ENCODE measurements around the gene RTP1. TPM values are rescaled to one million over a fixed set of nuclear protein-coding genes. Genes with fewer than 3 reads are reported as not detected.

The RTP1 gene
- total RNA-seq, 4 donors from 2014 or later: not detected

- H3K9me3 ChIP-seq: no peaks in the 10 kb centered on the region
- H3K4me3 ChIP-seq: no peak overlapping the region
- peaks cover 3% of the 10 kb centered on the region for H3K27me3 ChIP-seq
- no peak overlapping the region for H3K27ac ChIP-seq
- H3K36me3 ChIP-seq: no peaks in the 10 kb centered on the region
- H3K4me1 ChIP-seq: no peaks in the 10 kb centered on the region
- 83% methylated on average over 7 of the region's 7 CpGs for WGBS
- TF ChIP-seq POLR2AphosphoS5 (IDR thresholded peaks at IDR 0.05) (no peak), EP300 (IDR thresholded peaks at IDR 0.05) (no peak), POLR2A (IDR thresholded peaks at IDR 0.05) (no peak)
- TF ChIP-seq, protein P1, sequence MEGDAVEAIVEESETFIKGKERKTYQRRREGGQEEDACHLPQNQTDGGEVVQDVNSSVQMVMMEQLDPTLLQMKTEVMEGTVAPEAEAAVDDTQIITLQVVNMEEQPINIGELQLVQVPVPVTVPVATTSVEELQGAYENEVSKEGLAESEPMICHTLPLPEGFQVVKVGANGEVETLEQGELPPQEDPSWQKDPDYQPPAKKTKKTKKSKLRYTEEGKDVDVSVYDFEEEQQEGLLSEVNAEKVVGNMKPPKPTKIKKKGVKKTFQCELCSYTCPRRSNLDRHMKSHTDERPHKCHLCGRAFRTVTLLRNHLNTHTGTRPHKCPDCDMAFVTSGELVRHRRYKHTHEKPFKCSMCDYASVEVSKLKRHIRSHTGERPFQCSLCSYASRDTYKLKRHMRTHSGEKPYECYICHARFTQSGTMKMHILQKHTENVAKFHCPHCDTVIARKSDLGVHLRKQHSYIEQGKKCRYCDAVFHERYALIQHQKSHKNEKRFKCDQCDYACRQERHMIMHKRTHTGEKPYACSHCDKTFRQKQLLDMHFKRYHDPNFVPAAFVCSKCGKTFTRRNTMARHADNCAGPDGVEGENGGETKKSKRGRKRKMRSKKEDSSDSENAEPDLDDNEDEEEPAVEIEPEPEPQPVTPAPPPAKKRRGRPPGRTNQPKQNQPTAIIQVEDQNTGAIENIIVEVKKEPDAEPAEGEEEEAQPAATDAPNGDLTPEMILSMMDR (IDR thresholded peaks at IDR 0.05): no peak
- no peak for DNase-seq (ENCODE audit: low spot score in 2 of 2)
These were observed 30.5 kb downstream of the RTP1 start for GRCh38 chr3:187227658-187228258.

DNA sequence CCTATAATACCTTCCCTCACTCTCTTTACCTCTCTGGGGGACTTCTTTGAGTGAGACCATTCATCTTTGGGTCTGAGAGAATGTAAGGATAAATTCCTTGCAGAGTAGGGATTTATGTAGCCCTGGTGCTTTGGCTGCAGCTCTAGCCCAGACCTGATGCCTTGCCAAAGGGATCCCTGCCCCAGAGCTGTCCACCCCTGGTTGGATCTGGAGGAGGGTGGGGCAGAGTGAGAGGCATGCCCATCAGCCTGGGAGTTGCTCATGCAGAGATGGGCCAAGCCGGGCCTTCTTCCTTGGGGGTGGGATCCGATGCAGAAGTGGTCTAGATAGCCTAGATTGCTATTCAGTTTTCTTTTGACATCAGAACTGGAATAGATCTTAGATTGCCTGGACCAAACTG, 31.5 kb downstream of the RTP1 start:
- TF ChIP-seq EP300 (IDR thresholded peaks at IDR 0.05) (no peak), POLR2A (IDR thresholded peaks at IDR 0.05) (no peak), POLR2AphosphoS5 (IDR thresholded peaks at IDR 0.05) (no peak)
- TF ChIP-seq, protein P1 (IDR thresholded peaks at IDR 0.05): no peak
- no peaks in the 10 kb centered on the region for H3K36me3 ChIP-seq
- 89% methylated on average over 2 of the region's 2 CpGs for WGBS
- no peak overlapping the region for H3K27ac ChIP-seq
- no peak overlapping the region for H3K4me3 ChIP-seq
- H3K9me3 ChIP-seq: no peaks in the 10 kb centered on the region
- no peak for DNase-seq (ENCODE audit: low spot score in 2 of 2)
- H3K27me3 ChIP-seq: peaks cover 3% of the 10 kb centered on the region
- no peaks in the 10 kb centered on the region for H3K4me1 ChIP-seq

DNA sequence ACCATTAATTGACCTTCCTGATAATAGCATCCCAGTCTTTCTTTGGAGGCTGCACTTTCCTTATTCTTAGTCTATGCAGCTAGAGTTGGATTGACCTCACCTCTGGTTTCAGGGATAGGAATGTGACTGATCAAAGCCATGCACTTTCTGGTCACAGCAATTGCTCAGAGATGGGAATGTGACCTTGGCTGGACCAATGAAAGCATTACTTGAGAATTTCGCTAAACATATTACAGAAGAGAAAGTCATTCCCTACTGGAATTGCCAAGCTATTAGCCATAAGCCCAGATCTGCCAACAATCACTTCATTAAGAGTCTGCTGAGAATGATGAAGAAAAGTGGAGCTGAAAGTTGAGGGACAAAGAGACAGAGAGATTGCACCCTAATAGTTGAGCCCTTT, 32.7 kb downstream of the RTP1 start:
- 94% methylated on average over 1 of the region's 1 CpG for WGBS
- Histone ChIP-seq H3K4me1 (no peaks in the 10 kb centered on the region), H3K27ac (no peak overlapping the region), H3K9me3 (no peaks in the 10 kb centered on the region), H3K4me3 (no peak overlapping the region), H3K27me3 (peaks cover 3% of the 10 kb centered on the region), H3K36me3 (no peaks in the 10 kb centered on the region)
- DNase-seq (ENCODE audit: low spot score in 2 of 2): no peak
- TF ChIP-seq POLR2AphosphoS5 (IDR thresholded peaks at IDR 0.05) (no peak), EP300 (IDR thresholded peaks at IDR 0.05) (no peak), POLR2A (IDR thresholded peaks at IDR 0.05) (no peak)
- TF ChIP-seq, protein P1 (IDR thresholded peaks at IDR 0.05): no peak

DNA sequence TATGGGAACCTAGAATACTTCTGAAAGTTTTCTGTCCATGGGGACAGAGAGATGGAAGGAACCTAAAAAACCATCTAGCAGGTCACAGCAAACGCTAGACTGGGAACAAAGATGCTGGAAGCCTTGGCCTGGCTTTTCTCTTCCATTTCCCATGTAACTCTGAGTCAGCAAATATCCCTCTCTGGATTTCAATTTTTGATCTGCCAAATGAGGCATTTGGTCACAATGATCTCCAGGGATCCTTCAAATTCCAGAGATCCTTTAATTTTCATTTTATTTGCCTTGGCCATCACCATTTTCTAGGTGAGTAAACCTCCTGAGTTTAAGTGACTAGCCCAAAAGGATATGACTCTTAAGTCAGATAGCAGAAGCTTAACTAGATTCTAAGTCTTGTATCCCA, 39.7 kb downstream of the RTP1 start:
- WGBS: 76% methylated on average over 1 of the region's 1 CpG
- TF ChIP-seq, protein P1 (IDR thresholded peaks at IDR 0.05): no peak
- TF ChIP-seq EP300 (IDR thresholded peaks at IDR 0.05) (no peak), POLR2A (IDR thresholded peaks at IDR 0.05) (no peak)
- no peak for DNase-seq (ENCODE audit: low spot score in 2 of 2)

GRCh38 chr3:187237741-187238140, 40.5 kb downstream of the RTP1 start:
- no peaks in the 10 kb centered on the region for H3K27me3 ChIP-seq
- no peaks in the 10 kb centered on the region for H3K4me1 ChIP-seq
- no peaks in the 10 kb centered on the region for H3K36me3 ChIP-seq
- TF ChIP-seq, protein P1 (IDR thresholded peaks at IDR 0.05): no peak
- TF ChIP-seq POLR2AphosphoS5 (IDR thresholded peaks at IDR 0.05): no peak
- TF ChIP-seq EP300 (IDR thresholded peaks at IDR 0.05): no peak
- no peak for TF ChIP-seq POLR2A (IDR thresholded peaks at IDR 0.05)
- H3K9me3 ChIP-seq: no peaks in the 10 kb centered on the region
- no peak overlapping the region for H3K4me3 ChIP-seq
- no peak for DNase-seq (ENCODE audit: low spot score in 2 of 2)
- no peak overlapping the region for H3K27ac ChIP-seq

More for the DNA sequence above, 39.7 kb downstream of the RTP1 start:
- Histone ChIP-seq H3K27ac (no peak overlapping the region), H3K36me3 (no peaks in the 10 kb centered on the region), H3K4me3 (no peak overlapping the region), H3K9me3 (no peaks in the 10 kb centered on the region), H3K27me3 (peaks cover under 1% of the 10 kb centered on the region), H3K4me1 (no peaks in the 10 kb centered on the region)

Data from suprapubic skin (tissue), 4 donors.